Gastrocnemius medialis (tissue), 4 donors: ENCODE data around the gene THAP9. TPM values are rescaled to one million over a fixed set of nuclear protein-coding genes. Genes with fewer than 3 reads are reported as not detected.

Experiments
- ATAC-seq, 2 donors: fragments of 150-250 bp; one replicate each; pipeline ENCODE4 v1.9.1; 2016
- DNase-seq, 2 donors: peaks; one replicate each; pipeline ENCODE4 v3.0.0-alpha.2; 2019
- H3K27ac ChIP-seq, 4 donors: fragments of 200-600 bp; sonication (generic); 1 replicate in 1 of 4; 2 replicates in 3 of 4; pipeline ENCODE4 v1.5.1; 2016 to 2018; ENCODE audit warnings: mild to moderate bottlenecking in 2 of 4, moderate library complexity in 1 of 4
- H3K27me3 ChIP-seq, 3 donors: fragments of 200-600 bp; sonication (generic) in 2 of 3; 1 replicate in 1 of 3; 2 replicates in 2 of 3; pipeline versions ENCODE4 v1.5.1 to v1.6.0; 2016 to 2019; ENCODE audit warnings: mild to moderate bottlenecking in 1 of 3, moderate library complexity in 1 of 3
- H3K36me3 ChIP-seq, 2 donors: fragments of 200-600 bp; sonication (generic) in 1 of 2; one replicate each; pipeline ENCODE4 v1.5.1; 2017 to 2018
- H3K4me1 ChIP-seq, 2 donors: fragments of 200-600 bp; sonication (generic) in 1 of 2; one replicate each; pipeline ENCODE4 v1.5.1; 2016 to 2017; ENCODE audit warnings: mild to moderate bottlenecking in 2 of 2
- H3K4me3 ChIP-seq, 4 donors: fragments of 200-600 bp; sonication (generic) in 3 of 4; 1 replicate in 1 of 4; 2 replicates in 3 of 4; pipeline ENCODE4 v1.5.1; 2016 to 2019; ENCODE audit warnings: mild to moderate bottlenecking in 2 of 4
- H3K9me3 ChIP-seq, 3 donors: fragments of 200-600 bp; sonication (generic) in 2 of 3; 1 replicate in 1 of 3; 2 replicates in 2 of 3; pipeline ENCODE4 v1.5.1; 2016 to 2019
- POLR2A ChIP-seq, 2 donors: fragments of 450-650 bp; IDR thresholded peaks; one replicate each; pipeline ENCODE4 v1.6.1; 2017; ENCODE audit warnings: antibody characterized with exemption in 2 of 2, mild to moderate bottlenecking in 2 of 2, moderate library complexity in 2 of 2
- in situ Hi-C, 4 donors: fragments of 200-750 bp; cut with MboI; loops; one replicate each; pipeline versions ENCODE4 v1.15.0 to v1.8.0; 2017; ENCODE audit warnings: low sequenced_read_pairs in 4 of 4
- intact Hi-C: fragments of 100-400 bp; cut with DNase I; formaldehyde crosslinking; loops from one replicate; pipeline ENCODE4 v1.15.1; 2023; ENCODE audit warnings: low total_unique reads
- total RNA-seq, 4 donors: library from RNA; depleted of rRNA; stranded (reverse); fragments of >200 nt; gene quantifications; one replicate each; pipeline versions ENCODE4 v1.1.0 to v1.2.3, GENCODE V29; 2016
- TF ChIP-seq, protein P1 (sequence below), 5 experiments: fragments of 450-650 bp in 3 of 5; fragments of 200-600 bp in 2 of 5; sonication (generic) in 2 of 5; IDR thresholded peaks in 4 of 5; conservative IDR thresholded peaks in 1 of 5; 1 replicate in 4 of 5; 2 replicates in 1 of 5; pipeline ENCODE4 v1.5.1; 2016 to 2019; ENCODE audit warnings: antibody characterized with exemption in 5 of 5, mild to moderate bottlenecking in 3 of 5, moderate library complexity in 3 of 5

The THAP9 gene
- total RNA-seq, 4 donors from 2014 or later, result 7.6 to 11.1 (median 8.4) TPM

DNA sequence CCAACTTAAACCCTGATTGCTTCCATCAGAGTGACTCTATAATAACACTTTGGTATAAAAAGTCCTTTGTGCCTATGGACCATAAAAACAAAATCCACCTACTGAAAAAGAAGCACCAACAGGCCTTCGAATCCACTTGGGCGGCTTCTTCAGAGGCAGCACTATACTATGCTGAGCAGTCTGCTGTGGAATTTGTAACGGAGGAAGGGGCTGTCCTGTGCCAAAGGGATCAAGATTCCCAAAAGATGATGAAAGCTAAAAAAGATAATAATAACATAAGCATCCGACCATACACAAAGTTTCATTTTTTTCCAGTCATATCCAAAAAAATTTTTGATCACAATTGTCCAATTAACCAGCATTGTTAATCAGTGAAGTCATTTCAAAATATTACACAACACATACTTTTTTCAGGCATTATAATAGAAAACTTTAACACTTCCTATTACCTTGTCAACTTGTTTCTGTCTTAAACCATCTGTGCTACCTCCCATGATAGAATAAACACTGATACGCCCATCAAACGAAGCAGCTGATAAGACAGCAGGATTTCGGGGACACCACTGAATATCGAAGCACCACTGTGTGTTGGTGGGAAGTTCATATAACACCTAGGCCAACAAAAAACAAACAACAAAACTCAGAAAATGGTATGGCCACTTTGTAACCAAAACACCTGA lies 33.7 kb upstream of the THAP9 start:
- ATAC-seq, result no peak
- no peak for TF ChIP-seq POLR2A (IDR thresholded peaks at IDR 0.05)
- TF ChIP-seq, protein P1, sequence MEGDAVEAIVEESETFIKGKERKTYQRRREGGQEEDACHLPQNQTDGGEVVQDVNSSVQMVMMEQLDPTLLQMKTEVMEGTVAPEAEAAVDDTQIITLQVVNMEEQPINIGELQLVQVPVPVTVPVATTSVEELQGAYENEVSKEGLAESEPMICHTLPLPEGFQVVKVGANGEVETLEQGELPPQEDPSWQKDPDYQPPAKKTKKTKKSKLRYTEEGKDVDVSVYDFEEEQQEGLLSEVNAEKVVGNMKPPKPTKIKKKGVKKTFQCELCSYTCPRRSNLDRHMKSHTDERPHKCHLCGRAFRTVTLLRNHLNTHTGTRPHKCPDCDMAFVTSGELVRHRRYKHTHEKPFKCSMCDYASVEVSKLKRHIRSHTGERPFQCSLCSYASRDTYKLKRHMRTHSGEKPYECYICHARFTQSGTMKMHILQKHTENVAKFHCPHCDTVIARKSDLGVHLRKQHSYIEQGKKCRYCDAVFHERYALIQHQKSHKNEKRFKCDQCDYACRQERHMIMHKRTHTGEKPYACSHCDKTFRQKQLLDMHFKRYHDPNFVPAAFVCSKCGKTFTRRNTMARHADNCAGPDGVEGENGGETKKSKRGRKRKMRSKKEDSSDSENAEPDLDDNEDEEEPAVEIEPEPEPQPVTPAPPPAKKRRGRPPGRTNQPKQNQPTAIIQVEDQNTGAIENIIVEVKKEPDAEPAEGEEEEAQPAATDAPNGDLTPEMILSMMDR (IDR thresholded peaks at IDR 0.05 in 4 of 5, conservative IDR thresholded peaks at IDR 0.05 in 1 of 5), result no peak
- H3K27ac ChIP-seq, result peak overlapping the region in 1 of 4 donors; percentile 42
- H3K36me3 ChIP-seq, result peaks cover 11 to 93% of the 10 kb centered on the region in 2 donors
- intact Hi-C loops, result no loop called here
- no peak for DNase-seq
- H3K4me3 ChIP-seq, result no peak overlapping the region
- H3K4me1 ChIP-seq, result peaks cover 0 to 4% of the 10 kb centered on the region in 2 donors
- in situ Hi-C loops, result loop anchor here in 2 of 4 donors (25.0 kb wide), 2 partner anchors 570 to 595 kb away; partner anchors contain the start of genes HELQ (in 1 of the 2) and MRPS18C (in 1 of the 2)
- no peaks in the 10 kb centered on the region for H3K27me3 ChIP-seq
- no peaks in the 10 kb centered on the region for H3K9me3 ChIP-seq

DNA sequence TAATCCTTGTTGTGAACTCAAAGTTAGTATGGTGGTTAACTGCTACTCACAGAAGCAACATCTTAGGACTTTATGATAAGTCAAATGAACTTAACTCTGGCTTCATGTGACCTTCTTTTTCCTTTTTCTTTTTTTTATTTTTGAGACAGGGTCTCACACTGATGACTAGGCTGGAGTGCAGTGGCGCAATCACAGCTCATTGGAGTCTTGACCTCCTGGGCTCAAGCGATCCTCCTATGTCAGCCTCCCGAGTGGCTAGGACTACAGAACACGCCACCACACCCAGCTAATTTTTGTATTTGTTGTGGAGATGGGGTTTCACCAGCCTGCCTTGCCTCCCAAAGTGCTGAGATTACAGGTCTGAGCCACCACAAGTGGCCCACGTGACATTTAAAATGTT lies 32.0 kb upstream of the THAP9 start:
- TF ChIP-seq, protein P1 (IDR thresholded peaks at IDR 0.05 in 4 of 5, conservative IDR thresholded peaks at IDR 0.05 in 1 of 5), result no peak
- TF ChIP-seq POLR2A (IDR thresholded peaks at IDR 0.05), result no peak
- in situ Hi-C loops, result loop anchor here in 2 of 4 donors (25.0 kb wide), 2 partner anchors 569 to 594 kb away; partner anchors contain the start of genes HELQ (in 1 of the 2) and MRPS18C (in 1 of the 2)
- Histone ChIP-seq H3K4me3 (no peak overlapping the region), H3K36me3 (peaks cover 11 to 96% of the 10 kb centered on the region in 2 donors), H3K4me1 (no peaks in the 10 kb centered on the region), H3K27me3 (no peaks in the 10 kb centered on the region), H3K27ac (no peak overlapping the region), H3K9me3 (no peaks in the 10 kb centered on the region)
- intact Hi-C loops, result no loop called here
- no peak for DNase-seq
- ATAC-seq, result no peak

DNA sequence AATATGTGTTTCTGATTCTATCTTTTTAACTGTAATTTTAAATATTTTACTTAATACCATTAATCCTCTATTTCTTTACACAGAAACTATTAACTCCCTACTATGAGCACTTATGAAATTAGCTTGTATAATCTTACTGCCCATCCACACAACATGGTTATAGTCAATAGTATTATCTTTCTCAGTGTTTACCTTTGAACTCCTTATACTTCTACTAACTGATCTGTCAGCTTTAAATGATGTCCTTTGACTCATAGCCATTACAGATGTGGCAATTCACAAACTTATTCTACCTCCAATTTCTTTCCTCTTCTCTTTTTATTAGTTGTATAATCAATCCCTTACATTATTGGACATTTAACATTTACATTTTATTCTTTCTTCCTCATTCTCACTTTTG lies 15.1 kb upstream of the THAP9 start:
- no peaks in the 10 kb centered on the region for H3K27me3 ChIP-seq
- H3K9me3 ChIP-seq, result no peaks in the 10 kb centered on the region
- peaks cover 39 to 40% of the 10 kb centered on the region in 2 donors for H3K4me1 ChIP-seq
- no peak for ATAC-seq
- H3K4me3 ChIP-seq, result no peak overlapping the region
- H3K27ac ChIP-seq, result peak overlapping the region in 1 of 4 donors; percentile 24
- intact Hi-C loops, result no loop called here
- TF ChIP-seq POLR2A (IDR thresholded peaks at IDR 0.05), result no peak
- H3K36me3 ChIP-seq, result peaks cover 0 to 15% of the 10 kb centered on the region in 2 donors
- no peak for DNase-seq
- in situ Hi-C loops, result loop anchor here in 2 of 4 donors (10.0 to 25.0 kb wide), 4 partner anchors 129 to 577 kb away; partner anchors contain the start of genes HELQ (in 2 of the 2), MRPS18C (in 2 of the 2), COPS4 (in 1 of the 2) and ENOPH1 (in 1 of the 2)

DNA sequence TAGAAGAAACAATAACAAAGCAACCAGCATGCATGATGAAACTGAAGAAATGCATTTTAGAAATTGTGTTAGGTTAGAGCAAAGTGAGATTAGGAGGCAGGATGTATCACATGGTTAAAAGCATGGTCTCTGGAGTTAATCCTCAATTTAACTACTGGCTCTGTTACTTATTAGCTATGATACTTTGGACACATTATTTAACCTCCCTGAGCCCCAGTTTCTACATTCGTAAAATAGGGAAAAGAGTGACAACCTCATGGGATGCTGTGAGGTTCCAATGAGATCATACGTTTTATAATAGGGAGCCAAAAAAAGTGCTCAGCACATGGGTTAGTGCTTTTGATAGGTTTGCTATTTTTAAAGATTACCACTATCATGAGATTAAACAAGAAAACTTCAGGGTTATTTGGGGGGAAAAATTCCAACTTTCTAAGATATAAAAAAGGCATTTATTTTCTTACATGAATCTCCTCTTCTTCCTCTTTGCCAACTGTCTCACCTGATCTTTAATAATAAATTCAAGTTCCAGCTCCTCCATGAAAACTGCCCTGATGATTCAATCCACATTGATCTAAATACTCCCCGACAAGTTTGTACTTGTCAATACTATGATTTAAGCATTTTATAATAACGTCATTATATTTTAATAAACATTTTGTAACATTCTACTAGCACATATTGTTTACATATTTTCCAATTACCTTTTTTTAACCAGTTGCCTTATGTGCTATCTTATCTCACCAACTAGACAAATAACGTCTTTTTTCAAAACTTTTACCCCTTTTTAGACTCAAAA lies 14.2 kb upstream of the THAP9 start:
- in situ Hi-C loops (loop anchor here in 2 of 4 donors (10.0 to 25.0 kb wide), 4 partner anchors 128 to 576 kb away; partner anchors contain the start of genes HELQ (in 2 of the 2), MRPS18C (in 2 of the 2), COPS4 (in 1 of the 2) and ENOPH1 (in 1 of the 2)), intact Hi-C loops (no loop called here)
- peaks cover 0 to 5% of the 10 kb centered on the region in 2 donors for H3K36me3 ChIP-seq
- TF ChIP-seq, protein P1 (IDR thresholded peaks at IDR 0.05 in 4 of 5, conservative IDR thresholded peaks at IDR 0.05 in 1 of 5), result no peak
- TF ChIP-seq POLR2A (IDR thresholded peaks at IDR 0.05), result no peak
- peak overlapping the region; percentile 2 to 39 (median 14) for H3K27ac ChIP-seq
- no peak for DNase-seq
- peaks cover 39 to 40% of the 10 kb centered on the region in 2 donors for H3K4me1 ChIP-seq
- no peak for ATAC-seq
- no peaks in the 10 kb centered on the region for H3K27me3 ChIP-seq
- no peak overlapping the region for H3K4me3 ChIP-seq
- H3K9me3 ChIP-seq, result no peaks in the 10 kb centered on the region
